ENCODE measurements around the gene PCDHGC3. TPM values are rescaled to one million over a fixed set of nuclear protein-coding genes. Genes with fewer than 3 reads are reported as not detected.

The PCDHGC3 gene
- total and polyA plus RNA-seq, 2 experiments from 2014 or later, result 12.9 to 13.8 TPM

Other genes with a start within 250 kb of the PCDHGC3 start
- 8.0 and 12.1 TPM in 2 replicates for gene PCDHB15, start 230.6 kb upstream of the PCDHGC3 start, total RNA-seq (2014; rRNA removed; shearing (Covaris generic))
- 4.9 and 6.1 TPM in 2 replicates for gene PCDHB15, start 230.6 kb upstream of the PCDHGC3 start, polyA plus RNA-seq (2016; fragmentation: Nextera tagmentation; extraction: Ambion mirVana)
- not detected in 2 replicates for gene SLC25A2, start 171.9 kb upstream of the PCDHGC3 start, total RNA-seq (2014; rRNA removed; shearing (Covaris generic))
- gene SLC25A2, start 171.9 kb upstream of the PCDHGC3 start, polyA plus RNA-seq (2016; fragmentation: Nextera tagmentation; extraction: Ambion mirVana), result not detected in 2 replicates
- 92.0 and 107 TPM in 2 replicates for gene TAF7, start 155.2 kb upstream of the PCDHGC3 start, total RNA-seq (2014; rRNA removed; shearing (Covaris generic))
- 187 and 217 TPM in 2 replicates for gene TAF7, start 155.2 kb upstream of the PCDHGC3 start, polyA plus RNA-seq (2016; fragmentation: Nextera tagmentation; extraction: Ambion mirVana)
- 1.7 and 2.2 TPM in 2 replicates for gene PCDHGA1, start 145.5 kb upstream of the PCDHGC3 start, total RNA-seq (2014; rRNA removed; shearing (Covaris generic))
- 0.07 and 0.39 TPM in 2 replicates for gene PCDHGA1, start 145.5 kb upstream of the PCDHGC3 start, polyA plus RNA-seq (2016; fragmentation: Nextera tagmentation; extraction: Ambion mirVana)
- gene PCDHGA2, start 137.2 kb upstream of the PCDHGC3 start, total RNA-seq (2014; rRNA removed; shearing (Covaris generic)), result 0.82 and 1.0 TPM in 2 replicates
- 0.17 and 0.45 TPM in 2 replicates for gene PCDHGA2, start 137.2 kb upstream of the PCDHGC3 start, polyA plus RNA-seq (2016; fragmentation: Nextera tagmentation; extraction: Ambion mirVana)
- 0.90 and 1.2 TPM in 2 replicates for gene PCDHGA3, start 132.1 kb upstream of the PCDHGC3 start, total RNA-seq (2014; rRNA removed; shearing (Covaris generic))
- gene PCDHGA3, start 132.1 kb upstream of the PCDHGC3 start, polyA plus RNA-seq (2016; fragmentation: Nextera tagmentation; extraction: Ambion mirVana), result 0.28 and 0.63 TPM in 2 replicates
- gene PCDHGB1, start 125.9 kb upstream of the PCDHGC3 start, total RNA-seq (2014; rRNA removed; shearing (Covaris generic)), result 8.9 and 9.1 TPM in 2 replicates
- 0.52 and 0.74 TPM in 2 replicates for gene PCDHGB1, start 125.9 kb upstream of the PCDHGC3 start, polyA plus RNA-seq (2016; fragmentation: Nextera tagmentation; extraction: Ambion mirVana)
- 4.2 and 7.2 TPM in 2 replicates for gene PCDHGA4, start 120.9 kb upstream of the PCDHGC3 start, total RNA-seq (2014; rRNA removed; shearing (Covaris generic))
- gene PCDHGA4, start 120.9 kb upstream of the PCDHGC3 start, polyA plus RNA-seq (2016; fragmentation: Nextera tagmentation; extraction: Ambion mirVana), result 0.33 and 0.99 TPM in 2 replicates
- 5.0 and 5.8 TPM in 2 replicates for gene PCDHGB2, start 116.0 kb upstream of the PCDHGC3 start, total RNA-seq (2014; rRNA removed; shearing (Covaris generic))
- 0.87 and 1.2 TPM in 2 replicates for gene PCDHGB2, start 116.0 kb upstream of the PCDHGC3 start, polyA plus RNA-seq (2016; fragmentation: Nextera tagmentation; extraction: Ambion mirVana)
- gene PCDHGA5, start 111.8 kb upstream of the PCDHGC3 start, total RNA-seq (2014; rRNA removed; shearing (Covaris generic)), result 2.9 and 3.1 TPM in 2 replicates
- gene PCDHGA5, start 111.8 kb upstream of the PCDHGC3 start, polyA plus RNA-seq (2016; fragmentation: Nextera tagmentation; extraction: Ambion mirVana), result 0.49 and 0.55 TPM in 2 replicates
- gene PCDHGB3, start 105.7 kb upstream of the PCDHGC3 start, total RNA-seq (2014; rRNA removed; shearing (Covaris generic)), result 4.8 and 5.8 TPM in 2 replicates
- gene PCDHGB3, start 105.7 kb upstream of the PCDHGC3 start, polyA plus RNA-seq (2016; fragmentation: Nextera tagmentation; extraction: Ambion mirVana), result 0.24 and 0.26 TPM in 2 replicates
- gene PCDHGA6, start 102.1 kb upstream of the PCDHGC3 start, total RNA-seq (2014; rRNA removed; shearing (Covaris generic)), result 4.5 and 4.8 TPM in 2 replicates
- 0.99 and 1.2 TPM in 2 replicates for gene PCDHGA6, start 102.1 kb upstream of the PCDHGC3 start, polyA plus RNA-seq (2016; fragmentation: Nextera tagmentation; extraction: Ambion mirVana)
- 2.9 and 4.4 TPM in 2 replicates for gene PCDHGA7, start 93.2 kb upstream of the PCDHGC3 start, total RNA-seq (2014; rRNA removed; shearing (Covaris generic))
- 0.44 and 0.50 TPM in 2 replicates for gene PCDHGA7, start 93.2 kb upstream of the PCDHGC3 start, polyA plus RNA-seq (2016; fragmentation: Nextera tagmentation; extraction: Ambion mirVana)
- gene PCDHGB4, start 88.3 kb upstream of the PCDHGC3 start, total RNA-seq (2014; rRNA removed; shearing (Covaris generic)), result 13.0 and 16.6 TPM in 2 replicates
- 3.0 and 3.5 TPM in 2 replicates for gene PCDHGB4, start 88.3 kb upstream of the PCDHGC3 start, polyA plus RNA-seq (2016; fragmentation: Nextera tagmentation; extraction: Ambion mirVana)
- 4.6 and 5.3 TPM in 2 replicates for gene PCDHGA8, start 83.3 kb upstream of the PCDHGC3 start, total RNA-seq (2014; rRNA removed; shearing (Covaris generic))
- gene PCDHGA8, start 83.3 kb upstream of the PCDHGC3 start, polyA plus RNA-seq (2016; fragmentation: Nextera tagmentation; extraction: Ambion mirVana), result 0.70 and 1.1 TPM in 2 replicates
- 15.7 and 18.5 TPM in 2 replicates for gene PCDHGB5, start 78.0 kb upstream of the PCDHGC3 start, total RNA-seq (2014; rRNA removed; shearing (Covaris generic))
- 1.7 and 2.5 TPM in 2 replicates for gene PCDHGB5, start 78.0 kb upstream of the PCDHGC3 start, polyA plus RNA-seq (2016; fragmentation: Nextera tagmentation; extraction: Ambion mirVana)
- 5.5 and 7.8 TPM in 2 replicates for gene PCDHGA9, start 73.2 kb upstream of the PCDHGC3 start, total RNA-seq (2014; rRNA removed; shearing (Covaris generic))
- 0.50 and 0.54 TPM in 2 replicates for gene PCDHGA9, start 73.2 kb upstream of the PCDHGC3 start, polyA plus RNA-seq (2016; fragmentation: Nextera tagmentation; extraction: Ambion mirVana)
- gene PCDHGB6, start 67.9 kb upstream of the PCDHGC3 start, total RNA-seq (2014; rRNA removed; shearing (Covaris generic)), result 7.1 and 8.1 TPM in 2 replicates
- gene PCDHGB6, start 67.9 kb upstream of the PCDHGC3 start, polyA plus RNA-seq (2016; fragmentation: Nextera tagmentation; extraction: Ambion mirVana), result 1.6 and 2.8 TPM in 2 replicates
- gene PCDHGA10, start 63.0 kb upstream of the PCDHGC3 start, total RNA-seq (2014; rRNA removed; shearing (Covaris generic)), result 3.4 and 6.5 TPM in 2 replicates
- gene PCDHGA10, start 63.0 kb upstream of the PCDHGC3 start, polyA plus RNA-seq (2016; fragmentation: Nextera tagmentation; extraction: Ambion mirVana), result 1.6 and 2.1 TPM in 2 replicates
- gene PCDHGB7, start 58.3 kb upstream of the PCDHGC3 start, total RNA-seq (2014; rRNA removed; shearing (Covaris generic)), result 5.8 and 11.7 TPM in 2 replicates
- gene PCDHGB7, start 58.3 kb upstream of the PCDHGC3 start, polyA plus RNA-seq (2016; fragmentation: Nextera tagmentation; extraction: Ambion mirVana), result 0.94 and 1.4 TPM in 2 replicates
- 8.9 and 10.7 TPM in 2 replicates for gene PCDHGA11, start 54.9 kb upstream of the PCDHGC3 start, total RNA-seq (2014; rRNA removed; shearing (Covaris generic))
- gene PCDHGA11, start 54.9 kb upstream of the PCDHGC3 start, polyA plus RNA-seq (2016; fragmentation: Nextera tagmentation; extraction: Ambion mirVana), result 2.3 and 3.0 TPM in 2 replicates
- gene PCDHGA12, start 45.5 kb upstream of the PCDHGC3 start, total RNA-seq (2014; rRNA removed; shearing (Covaris generic)), result 3.3 and 3.5 TPM in 2 replicates
- 0.68 TPM in 2 replicates for gene PCDHGA12, start 45.5 kb upstream of the PCDHGC3 start, polyA plus RNA-seq (2016; fragmentation: Nextera tagmentation; extraction: Ambion mirVana)
- gene PCDHGC4, start 9.1 kb downstream of the PCDHGC3 start, total RNA-seq (2014; rRNA removed; shearing (Covaris generic)), result 2.3 and 3.0 TPM in 2 replicates
- 0.31 TPM in 1 of 2 replicates, not detected in the other for gene PCDHGC4, start 9.1 kb downstream of the PCDHGC3 start, polyA plus RNA-seq (2016; fragmentation: Nextera tagmentation; extraction: Ambion mirVana)
- gene PCDHGC5, start 13.1 kb downstream of the PCDHGC3 start, total RNA-seq (2014; rRNA removed; shearing (Covaris generic)), result 0.54 and 1.5 TPM in 2 replicates
- gene PCDHGC5, start 13.1 kb downstream of the PCDHGC3 start, polyA plus RNA-seq (2016; fragmentation: Nextera tagmentation; extraction: Ambion mirVana), result 0.16 TPM in 1 of 2 replicates, not detected in the other
- 97.0 and 104 TPM in 2 replicates for gene DIAPH1, start 143.0 kb downstream of the PCDHGC3 start, total RNA-seq (2014; rRNA removed; shearing (Covaris generic))
- gene DIAPH1, start 143.0 kb downstream of the PCDHGC3 start, polyA plus RNA-seq (2016; fragmentation: Nextera tagmentation; extraction: Ambion mirVana), result 42.9 and 43.5 TPM in 2 replicates
- 74.6 and 90.0 TPM in 2 replicates for gene HDAC3, start 160.9 kb downstream of the PCDHGC3 start, total RNA-seq (2014; rRNA removed; shearing (Covaris generic))
- 59.2 and 59.3 TPM in 2 replicates for gene HDAC3, start 160.9 kb downstream of the PCDHGC3 start, polyA plus RNA-seq (2016; fragmentation: Nextera tagmentation; extraction: Ambion mirVana)
- 30.6 and 34.6 TPM in 2 replicates for gene RELL2, start 161.0 kb downstream of the PCDHGC3 start, total RNA-seq (2014; rRNA removed; shearing (Covaris generic))
- gene RELL2, start 161.0 kb downstream of the PCDHGC3 start, polyA plus RNA-seq (2016; fragmentation: Nextera tagmentation; extraction: Ambion mirVana), result 18.6 and 20.4 TPM in 2 replicates
- gene FCHSD1, start 175.5 kb downstream of the PCDHGC3 start, total RNA-seq (2014; rRNA removed; shearing (Covaris generic)), result 28.7 and 46.6 TPM in 2 replicates
- 17.9 and 24.7 TPM in 2 replicates for gene FCHSD1, start 175.5 kb downstream of the PCDHGC3 start, polyA plus RNA-seq (2016; fragmentation: Nextera tagmentation; extraction: Ambion mirVana)
- 32.8 and 33.2 TPM in 2 replicates for gene ARAP3, start 206.3 kb downstream of the PCDHGC3 start, total RNA-seq (2014; rRNA removed; shearing (Covaris generic))
- gene ARAP3, start 206.3 kb downstream of the PCDHGC3 start, polyA plus RNA-seq (2016; fragmentation: Nextera tagmentation; extraction: Ambion mirVana), result 18.4 and 21.5 TPM in 2 replicates